Suprapubic skin (tissue), 4 donors: Measurements from ENCODE around the gene LARGE1.

Source experiments
- CTCF ChIP-seq, 2 donors: fragments of 200-600 bp in 1 of 2; fragments of 450-650 bp in 1 of 2; sonication (generic) in 1 of 2; IDR thresholded peaks; one replicate each; pipeline ENCODE4 v1.5.1; 2016 to 2019; ENCODE audit warnings: antibody characterized with exemption in 2 of 2, mild to moderate bottlenecking in 1 of 2, moderate library complexity in 1 of 2
- POLR2A ChIP-seq, 2 donors: fragments of 450-650 bp; IDR thresholded peaks; one replicate each; pipeline ENCODE4 v1.6.1; 2017; ENCODE audit warnings: antibody characterized with exemption in 2 of 2, mild to moderate bottlenecking in 2 of 2, moderate library complexity in 2 of 2
- POLR2AphosphoS5 ChIP-seq, 3 donors: sonication (generic); formaldehyde crosslinking; IDR thresholded peaks; one replicate each; pipeline ENCODE4 v1.6.1; 2017; ENCODE audit warnings: antibody characterized with exemption in 3 of 3

- TF ChIP-seq POLR2A (IDR thresholded peaks at IDR 0.05) = no peak
- no peak for TF ChIP-seq CTCF (IDR thresholded peaks at IDR 0.05)
- TF ChIP-seq POLR2AphosphoS5 (IDR thresholded peaks at IDR 0.05) = no peak
Observed at GRCh38 chr22:33747029-33747428, 173.2 kb downstream of the LARGE1 start.
